SH-SY5Y (cell line): ENCODE data around the gene CDH8.

Source experiments
- GATA2 ChIP-seq: IDR thresholded peaks from 2 replicates; pipeline ENCODE4 v1.6.1; 2011; ENCODE audit warnings: mild to moderate bottlenecking, low read depth, low read length
- GATA3 ChIP-seq: IDR thresholded peaks from 2 replicates; pipeline ENCODE4 v1.6.1; 2011; ENCODE audit warnings: low read depth, mild to moderate bottlenecking, low read length, moderate library complexity

DNA sequence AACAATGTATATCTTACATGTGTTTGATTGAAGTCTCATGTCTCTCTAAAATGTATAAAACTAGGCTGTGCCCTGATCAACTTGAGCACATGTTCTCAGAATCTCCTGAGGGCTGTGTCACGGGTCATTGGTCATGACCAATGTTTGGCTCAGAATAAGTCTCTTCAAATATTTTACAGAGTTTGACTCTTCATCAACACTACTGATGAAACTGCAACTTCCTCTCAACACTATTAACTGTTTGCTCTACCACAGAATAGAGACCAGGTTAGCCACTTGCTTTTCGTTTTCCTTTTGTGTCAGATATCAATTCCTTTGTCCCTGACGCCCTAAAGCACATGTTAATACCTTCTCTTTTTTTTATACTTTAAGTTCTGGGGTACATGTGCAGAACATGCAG lies 358.1 kb downstream of the CDH8 start:
- TF ChIP-seq GATA2 (no peak), GATA3 (no peak)
